HG03103 (cell line): ENCODE data around the gene PALM3.
A peak's percentile ranks its signal among the peaks of the same experiment; 100 is the strongest.

Experiments
- ATAC-seq: cut with Tn5 transposase; IDR thresholded peaks from one replicate; pipeline ENCODE4 v1.9.1; 2021; ENCODE audit warnings: low read depth; ENCODE audit not compliant: unreplicated experiment

PALM3 gene

GRCh38 chr19:14089662-14090508 lies 28.0 kb upstream of the PALM3 start:
- ATAC-seq: no peak

GRCh38 chr19:14089412-14089661 lies 27.5 kb upstream of the PALM3 start:
- ATAC-seq: no peak

- no peak for ATAC-seq
These were observed 26.9 kb upstream of the PALM3 start for GRCh38 chr19:14088634-14089411.

GRCh38 chr19:14086098-14086497 lies 24.2 kb upstream of the PALM3 start:
- ATAC-seq: no peak

GRCh38 chr19:14085309-14085995 lies 23.6 kb upstream of the PALM3 start, which contains the start of gene C19orf67:
C19orf67 (minus strand) TSS chr19:14085783; CDS start chr19:14085627, 156 bp downstream.
- no peak for ATAC-seq

- ATAC-seq: no peak
These were observed 20.7 kb upstream of the PALM3 start for GRCh38 chr19:14082675-14082960.

- ATAC-seq: no peak
These were observed 20.2 kb upstream of the PALM3 start for GRCh38 chr19:14081797-14082674.

- ATAC-seq: peak; percentile 68
These were observed 19.3 kb upstream of the PALM3 start for GRCh38 chr19:14080887-14081796.

- no peak for ATAC-seq
These were observed 16.5 kb upstream of the PALM3 start for GRCh38 chr19:14078411-14078810.

- ATAC-seq: no peak
These were observed 12.3 kb upstream of the PALM3 start for GRCh38 chr19:14073925-14074838.

- ATAC-seq: no peak
These were observed 11.5 kb upstream of the PALM3 start for GRCh38 chr19:14073261-14073924.

GRCh38 chr19:14072535-14073260 lies 10.8 kb upstream of the PALM3 start, which contains the start of gene MISP3:
MISP3 (plus strand) TSS chr19:14072786; CDS start chr19:14073310, 524 bp downstream.
- peak; percentile 16 for ATAC-seq

- ATAC-seq: no peak
These were observed 8.6 kb upstream of the PALM3 start for GRCh38 chr19:14070268-14071050.

- no peak for ATAC-seq
These were observed 4.3 kb upstream of the PALM3 start for GRCh38 chr19:14066134-14066533.

GRCh38 chr19:14063105-14063504 lies 1.2 kb upstream of the PALM3 start:
- ATAC-seq: no peak

GRCh38 chr19:14062558-14062855 lies 631 bp upstream of the PALM3 start:
- no peak for ATAC-seq
